ENCODE measurements around the gene RTN4RL1.

Gene RTN4RL1, protein sequence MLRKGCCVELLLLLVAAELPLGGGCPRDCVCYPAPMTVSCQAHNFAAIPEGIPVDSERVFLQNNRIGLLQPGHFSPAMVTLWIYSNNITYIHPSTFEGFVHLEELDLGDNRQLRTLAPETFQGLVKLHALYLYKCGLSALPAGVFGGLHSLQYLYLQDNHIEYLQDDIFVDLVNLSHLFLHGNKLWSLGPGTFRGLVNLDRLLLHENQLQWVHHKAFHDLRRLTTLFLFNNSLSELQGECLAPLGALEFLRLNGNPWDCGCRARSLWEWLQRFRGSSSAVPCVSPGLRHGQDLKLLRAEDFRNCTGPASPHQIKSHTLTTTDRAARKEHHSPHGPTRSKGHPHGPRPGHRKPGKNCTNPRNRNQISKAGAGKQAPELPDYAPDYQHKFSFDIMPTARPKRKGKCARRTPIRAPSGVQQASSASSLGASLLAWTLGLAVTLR

GRCh38 chr17:2025220-2025621 is at the start of gene RTN4RL1:
RTN4RL1 (minus strand) TSS chr17:2025334; CDS start chr17:2024865, 469 bp downstream.
- H3K4me3 ChIP-seq (ENCODE audit: control insufficient read depth, low read depth, low read length): peak within 1 kb of the TSS; percentile 32
- DNase-seq (ENCODE audit: low read depth): peak; percentile 51
- TF ChIP-seq, protein P1, sequence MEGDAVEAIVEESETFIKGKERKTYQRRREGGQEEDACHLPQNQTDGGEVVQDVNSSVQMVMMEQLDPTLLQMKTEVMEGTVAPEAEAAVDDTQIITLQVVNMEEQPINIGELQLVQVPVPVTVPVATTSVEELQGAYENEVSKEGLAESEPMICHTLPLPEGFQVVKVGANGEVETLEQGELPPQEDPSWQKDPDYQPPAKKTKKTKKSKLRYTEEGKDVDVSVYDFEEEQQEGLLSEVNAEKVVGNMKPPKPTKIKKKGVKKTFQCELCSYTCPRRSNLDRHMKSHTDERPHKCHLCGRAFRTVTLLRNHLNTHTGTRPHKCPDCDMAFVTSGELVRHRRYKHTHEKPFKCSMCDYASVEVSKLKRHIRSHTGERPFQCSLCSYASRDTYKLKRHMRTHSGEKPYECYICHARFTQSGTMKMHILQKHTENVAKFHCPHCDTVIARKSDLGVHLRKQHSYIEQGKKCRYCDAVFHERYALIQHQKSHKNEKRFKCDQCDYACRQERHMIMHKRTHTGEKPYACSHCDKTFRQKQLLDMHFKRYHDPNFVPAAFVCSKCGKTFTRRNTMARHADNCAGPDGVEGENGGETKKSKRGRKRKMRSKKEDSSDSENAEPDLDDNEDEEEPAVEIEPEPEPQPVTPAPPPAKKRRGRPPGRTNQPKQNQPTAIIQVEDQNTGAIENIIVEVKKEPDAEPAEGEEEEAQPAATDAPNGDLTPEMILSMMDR (conservative IDR thresholded peaks at IDR 0.05; ENCODE audit: control insufficient read depth, insufficient read depth, low read depth, low read length): no peak

DNA sequence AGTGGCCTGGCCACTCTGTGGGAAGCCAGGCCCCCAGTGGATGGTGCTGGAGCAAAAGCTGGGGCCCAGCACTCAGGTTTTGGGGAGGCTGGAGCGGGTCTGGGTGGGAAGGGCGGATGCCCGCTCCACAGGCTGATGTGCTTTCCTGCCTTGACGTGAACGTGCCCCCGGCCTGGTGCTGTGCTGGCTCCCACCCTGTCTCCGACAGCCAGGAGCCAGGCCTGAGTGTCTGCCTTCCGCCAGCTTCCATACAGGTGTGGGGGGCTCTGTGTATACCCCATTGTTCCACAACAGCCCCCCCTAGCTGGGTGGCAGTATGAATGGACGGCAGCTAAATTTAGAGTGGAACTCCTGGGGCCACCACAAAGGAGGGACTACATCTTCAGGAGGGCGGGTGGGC is 49.8 kb upstream of the RTN4RL1 start:
- H3K4me3 ChIP-seq (ENCODE audit: control insufficient read depth, low read depth, low read length): no peak overlapping the region
- TF ChIP-seq, protein P1 (conservative IDR thresholded peaks at IDR 0.05; ENCODE audit: control insufficient read depth, insufficient read depth, low read depth, low read length): no peak
- no peak for DNase-seq (ENCODE audit: low read depth)

DNA sequence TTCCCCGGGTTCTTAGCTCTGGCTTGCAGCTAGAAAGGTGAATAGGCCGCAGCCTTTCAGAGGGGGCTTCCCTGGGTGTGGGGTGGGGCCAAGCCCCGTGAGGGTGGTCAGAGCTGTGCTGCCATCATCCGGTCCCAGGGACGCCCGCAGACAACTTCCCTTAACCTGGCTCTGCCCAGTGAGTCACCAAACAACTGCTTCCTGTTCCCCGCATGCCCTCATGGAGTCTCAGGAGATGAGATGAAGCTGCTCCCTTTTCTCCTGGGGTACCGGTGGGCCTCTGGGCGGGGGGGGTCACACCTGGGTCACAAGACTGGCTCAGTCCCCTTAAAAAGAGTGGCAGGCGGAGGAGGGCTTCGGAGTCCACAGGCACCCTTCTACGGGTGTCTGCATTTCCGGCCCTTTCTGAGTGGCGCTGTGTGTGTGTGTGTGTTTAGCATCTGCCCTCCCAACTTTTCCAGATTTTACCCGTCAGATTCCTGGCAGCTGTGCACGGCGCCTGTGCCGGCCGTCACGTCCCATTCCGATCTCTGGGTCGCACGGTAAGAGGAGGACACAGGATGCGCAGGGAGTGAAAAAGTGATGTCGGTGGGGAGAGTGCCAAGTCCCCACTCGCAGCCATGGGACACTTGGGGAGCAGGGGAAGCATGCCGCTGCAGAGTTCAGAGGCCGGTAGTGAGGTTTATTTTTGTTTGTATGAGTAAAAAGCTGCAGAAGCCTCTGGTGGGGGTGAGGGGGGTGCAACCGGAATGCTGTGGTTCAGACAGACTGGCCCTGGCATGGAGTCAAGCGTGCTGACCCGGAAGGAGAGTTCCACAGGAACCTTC is 46.5 kb upstream of the RTN4RL1 start:
- no peak overlapping the region for H3K4me3 ChIP-seq (ENCODE audit: control insufficient read depth, low read depth, low read length)
- peak; percentile 21 for DNase-seq (ENCODE audit: low read depth)
- TF ChIP-seq, protein P1 (conservative IDR thresholded peaks at IDR 0.05; ENCODE audit: control insufficient read depth, insufficient read depth, low read depth, low read length): no peak

DNA sequence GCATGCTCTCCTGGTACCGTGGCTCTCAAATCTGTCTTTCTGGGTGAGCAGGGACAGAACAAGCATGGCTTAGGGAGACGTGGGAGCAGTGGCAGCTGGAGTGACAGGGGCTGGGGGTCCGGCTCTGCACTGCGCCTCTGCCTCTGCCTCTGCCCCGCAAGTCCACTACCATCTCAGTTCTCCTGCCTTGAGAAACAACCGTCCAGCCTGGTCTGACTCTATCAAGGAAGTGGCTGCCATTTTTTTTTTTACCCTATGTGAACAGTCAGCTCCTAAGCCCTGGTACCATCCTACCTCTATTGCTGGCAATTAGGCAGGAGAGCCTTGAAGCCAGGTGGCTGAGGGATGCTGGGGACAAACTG is 45.9 kb upstream of the RTN4RL1 start:
- DNase-seq (ENCODE audit: low read depth): no peak
- H3K4me3 ChIP-seq (ENCODE audit: control insufficient read depth, low read depth, low read length): no peak overlapping the region
- TF ChIP-seq, protein P1 (conservative IDR thresholded peaks at IDR 0.05; ENCODE audit: control insufficient read depth, insufficient read depth, low read depth, low read length): no peak

GRCh38 chr17:2070241-2071023 is 45.3 kb upstream of the RTN4RL1 start:
- DNase-seq (ENCODE audit: low read depth): no peak
- no peak overlapping the region for H3K4me3 ChIP-seq (ENCODE audit: control insufficient read depth, low read depth, low read length)
- TF ChIP-seq, protein P1 (conservative IDR thresholded peaks at IDR 0.05; ENCODE audit: control insufficient read depth, insufficient read depth, low read depth, low read length): no peak

- peak; percentile 69 for DNase-seq (ENCODE audit: low read depth)
- TF ChIP-seq, protein P1 (conservative IDR thresholded peaks at IDR 0.05; ENCODE audit: control insufficient read depth, insufficient read depth, low read depth, low read length): no peak
- H3K4me3 ChIP-seq (ENCODE audit: control insufficient read depth, low read depth, low read length): no peak overlapping the region
Measured at GRCh38 chr17:2068519-2069051, 43.5 kb upstream of the RTN4RL1 start.

All from fibroblast of mammary gland (primary cell).